GM19099 (cell line): ENCODE data around the gene MUC2.

ENCODE experiments used
- POLR2A ChIP-seq: IDR thresholded peaks from 3 replicates; pipeline ENCODE4 v1.6.1; 2011; ENCODE audit warnings: low read depth; ENCODE audit not compliant: insufficient read length; ENCODE audit errors: extremely low read depth

MUC2 gene

DNA sequence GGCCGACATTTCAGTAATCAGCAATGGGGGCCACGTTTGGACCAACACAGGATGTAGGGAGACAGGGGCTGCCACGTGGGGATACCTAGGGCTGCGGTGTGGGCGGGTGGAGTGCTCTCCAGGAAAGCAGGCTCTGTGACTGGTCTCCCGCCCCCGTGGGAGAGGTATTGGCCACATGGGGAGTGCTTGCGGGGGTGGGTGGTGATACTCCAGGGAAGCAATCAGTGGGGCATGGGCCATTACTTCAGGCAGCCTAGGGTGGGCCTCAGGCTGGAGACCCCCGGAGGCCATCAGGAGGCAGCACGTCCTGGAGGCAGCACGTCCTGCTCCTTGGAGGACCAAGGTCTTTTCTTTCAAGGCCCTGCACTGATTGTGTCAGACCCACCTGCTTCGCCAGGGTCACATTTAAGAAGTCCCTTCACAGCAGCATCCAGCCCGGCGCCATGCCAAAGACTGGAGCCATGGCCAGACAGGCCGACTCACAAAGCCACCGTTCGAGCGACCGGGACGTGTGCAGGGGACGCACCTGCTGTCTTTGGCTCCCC, 3.0 kb upstream of the MUC2 start:
- TF ChIP-seq POLR2A: no peak

DNA sequence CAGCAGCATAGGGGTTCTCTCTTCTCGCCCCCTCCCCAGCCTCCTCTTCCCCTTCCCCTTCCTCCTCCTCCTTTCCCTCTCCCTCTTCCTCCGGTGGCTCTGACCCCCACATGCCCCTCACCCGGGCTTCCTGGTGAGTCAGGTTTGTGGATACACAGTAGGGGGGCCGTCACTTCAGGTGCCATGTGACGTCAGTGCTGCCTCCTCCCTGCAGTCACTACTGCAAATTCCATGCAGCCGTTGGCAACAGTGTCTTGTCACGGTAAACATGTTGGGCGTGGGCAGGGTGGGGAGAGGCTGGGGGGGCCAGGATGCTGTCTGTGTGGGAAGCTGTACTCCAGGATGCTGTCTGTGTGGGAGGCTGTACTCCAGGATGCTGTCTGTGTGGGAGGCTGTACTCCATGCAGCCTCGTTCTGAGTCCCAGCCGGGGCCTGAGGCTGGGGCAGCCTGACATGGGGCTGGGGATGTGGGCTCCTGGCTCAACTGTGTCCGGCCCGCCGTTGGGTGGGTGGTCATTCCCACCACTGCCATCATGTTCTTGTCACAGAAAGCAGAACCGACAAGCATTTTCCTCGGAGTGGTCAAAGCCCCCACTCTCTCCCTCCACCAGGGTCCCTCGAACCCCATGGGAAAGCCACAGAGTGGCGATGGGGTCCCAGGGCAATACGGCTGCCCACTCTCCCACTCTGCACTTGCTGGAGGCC, 2.4 kb upstream of the MUC2 start:
- TF ChIP-seq POLR2A: no peak

DNA sequence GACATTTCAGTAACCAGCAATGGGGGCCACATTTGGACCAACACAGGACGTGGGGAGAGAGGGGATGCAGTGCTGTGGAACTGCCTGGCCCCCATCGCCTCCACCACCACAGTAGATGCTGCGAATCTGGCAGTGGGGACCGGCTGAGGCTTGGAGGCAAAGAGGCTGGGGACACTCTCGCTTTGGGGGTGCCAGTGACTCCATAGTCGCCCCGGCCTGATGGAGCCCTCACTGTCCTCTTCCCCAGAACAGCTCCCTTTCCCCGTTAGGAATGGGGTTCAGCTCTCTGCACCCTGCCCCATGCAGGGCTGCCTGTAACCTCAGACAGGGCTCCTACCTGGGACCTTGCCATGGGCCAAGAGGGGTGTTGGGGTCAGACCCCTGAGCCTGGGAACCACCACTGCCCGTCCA, 1.8 kb upstream of the MUC2 start:
- no peak for TF ChIP-seq POLR2A

DNA sequence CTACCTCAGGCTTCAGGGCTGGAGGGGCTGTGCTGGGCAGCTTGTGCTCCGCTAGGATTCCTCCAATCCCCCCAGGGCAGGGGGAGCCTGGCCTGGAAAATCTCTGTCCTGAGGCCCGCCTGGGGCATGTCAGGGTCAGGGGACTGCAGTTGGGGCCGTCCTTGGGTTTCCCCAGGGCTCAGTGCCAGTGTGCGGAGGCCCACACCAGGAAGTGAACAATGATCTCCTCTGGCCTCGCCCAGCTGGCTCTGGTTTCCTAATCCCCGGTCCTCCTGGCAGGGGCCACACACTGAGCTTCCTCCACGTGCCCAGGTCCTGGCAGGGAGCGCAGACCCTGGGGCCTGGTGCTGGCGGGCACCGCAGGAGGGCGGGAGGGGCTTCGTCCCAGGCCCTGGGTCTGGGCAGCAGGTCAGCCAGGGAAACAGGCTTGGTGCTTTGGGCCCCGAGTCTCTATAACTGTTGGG, 1.4 kb upstream of the MUC2 start:
- no peak for TF ChIP-seq POLR2A

DNA sequence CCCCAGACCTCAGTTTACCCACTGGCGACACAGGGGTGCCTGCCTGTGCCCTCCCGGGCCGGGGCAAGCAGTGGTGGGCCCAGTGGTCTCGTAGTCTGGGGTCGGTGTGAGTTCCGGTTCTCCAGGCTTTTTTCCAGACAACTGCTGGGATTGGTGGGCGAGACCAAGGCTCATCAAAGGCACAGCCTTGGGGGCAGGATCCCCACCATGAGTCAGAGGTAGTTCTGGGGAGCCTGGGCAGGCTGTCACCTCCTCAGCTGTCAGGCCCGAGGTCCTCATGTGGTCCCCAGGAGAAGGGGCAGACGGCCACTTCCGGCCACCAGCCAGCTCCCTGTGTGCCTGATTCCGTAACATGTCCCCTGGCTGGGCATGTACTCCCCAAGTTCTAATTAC, 827 bp upstream of the MUC2 start:
- no peak for TF ChIP-seq POLR2A

DNA sequence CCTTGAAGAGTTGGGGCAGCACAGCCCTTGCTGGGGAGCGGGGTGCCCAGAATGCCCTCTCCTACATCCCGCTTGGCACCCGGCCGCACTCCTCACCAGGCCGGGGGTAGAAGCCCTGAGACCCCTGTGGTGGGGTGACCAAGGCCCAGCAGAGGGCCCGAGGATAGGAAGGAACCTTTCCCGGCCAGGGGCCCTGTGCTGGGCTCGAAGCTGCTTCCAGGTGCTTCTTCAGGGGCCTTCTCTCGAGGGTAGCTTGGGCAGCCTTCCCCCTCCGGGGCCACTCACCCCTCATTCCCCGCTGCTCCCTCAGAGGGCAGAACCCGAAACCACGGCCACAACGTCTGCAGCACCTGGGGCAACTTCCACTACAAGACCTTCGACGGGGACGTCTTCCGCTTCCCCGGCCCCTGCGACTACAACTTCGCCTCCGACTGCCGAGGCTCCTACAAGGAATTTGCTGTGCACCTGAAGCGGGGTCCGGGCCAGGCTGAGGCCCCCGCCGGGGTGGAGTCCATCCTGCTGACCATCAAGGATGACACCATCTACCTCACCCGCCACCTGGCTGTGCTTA, 752 bp downstream of the MUC2 start:
- no peak for TF ChIP-seq POLR2A

DNA sequence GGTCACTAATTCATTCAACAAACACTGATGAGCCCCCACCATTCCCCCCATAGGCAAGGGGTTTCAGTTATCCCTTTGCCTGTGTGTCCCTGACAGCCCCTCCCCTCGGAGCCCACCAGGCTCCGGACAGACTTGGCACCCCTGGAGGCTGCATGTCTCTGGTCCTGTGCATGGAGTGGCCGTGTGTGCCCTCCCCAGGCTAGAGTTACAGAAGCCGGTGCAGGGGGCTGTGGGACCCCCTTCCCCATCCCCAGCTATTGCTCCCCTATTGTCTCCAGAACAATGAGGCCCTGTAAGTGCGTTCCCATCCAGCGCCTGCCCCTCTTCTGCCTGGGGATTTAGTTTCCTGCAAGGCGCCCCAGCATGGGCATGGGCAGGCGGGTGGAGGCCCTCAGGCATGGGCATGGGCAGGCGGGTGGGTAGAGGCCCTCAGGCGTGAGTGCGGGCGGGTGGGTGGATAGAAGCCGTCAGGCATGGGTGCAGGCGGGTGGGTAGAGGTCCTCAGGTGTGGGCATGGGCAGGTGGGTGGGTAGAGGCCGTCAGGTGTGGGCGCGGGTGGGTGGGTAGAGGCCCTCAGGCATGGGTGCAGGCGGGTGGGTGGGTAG, 1.5 kb downstream of the MUC2 start:
- TF ChIP-seq POLR2A: no peak

DNA sequence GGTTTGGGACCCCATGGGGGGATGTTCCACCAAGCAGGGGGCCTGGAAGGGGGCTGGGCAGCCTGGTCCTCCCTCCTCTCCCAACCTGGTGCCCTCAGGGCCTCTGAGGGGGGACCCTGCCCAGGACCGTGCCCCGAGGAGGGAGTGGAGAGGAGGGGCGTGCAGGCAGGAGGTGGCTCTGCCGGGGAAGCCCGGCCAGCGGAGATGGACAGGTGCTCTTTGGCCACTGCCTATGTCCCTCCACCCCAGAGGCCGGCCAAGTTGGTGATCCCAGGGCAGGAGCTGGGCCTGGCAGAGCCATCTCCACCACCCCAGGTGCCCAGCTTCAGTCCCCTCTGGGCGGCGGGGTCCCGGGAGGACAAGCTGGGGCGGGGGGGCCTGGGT, 2.4 kb downstream of the MUC2 start:
- TF ChIP-seq POLR2A: no peak

DNA sequence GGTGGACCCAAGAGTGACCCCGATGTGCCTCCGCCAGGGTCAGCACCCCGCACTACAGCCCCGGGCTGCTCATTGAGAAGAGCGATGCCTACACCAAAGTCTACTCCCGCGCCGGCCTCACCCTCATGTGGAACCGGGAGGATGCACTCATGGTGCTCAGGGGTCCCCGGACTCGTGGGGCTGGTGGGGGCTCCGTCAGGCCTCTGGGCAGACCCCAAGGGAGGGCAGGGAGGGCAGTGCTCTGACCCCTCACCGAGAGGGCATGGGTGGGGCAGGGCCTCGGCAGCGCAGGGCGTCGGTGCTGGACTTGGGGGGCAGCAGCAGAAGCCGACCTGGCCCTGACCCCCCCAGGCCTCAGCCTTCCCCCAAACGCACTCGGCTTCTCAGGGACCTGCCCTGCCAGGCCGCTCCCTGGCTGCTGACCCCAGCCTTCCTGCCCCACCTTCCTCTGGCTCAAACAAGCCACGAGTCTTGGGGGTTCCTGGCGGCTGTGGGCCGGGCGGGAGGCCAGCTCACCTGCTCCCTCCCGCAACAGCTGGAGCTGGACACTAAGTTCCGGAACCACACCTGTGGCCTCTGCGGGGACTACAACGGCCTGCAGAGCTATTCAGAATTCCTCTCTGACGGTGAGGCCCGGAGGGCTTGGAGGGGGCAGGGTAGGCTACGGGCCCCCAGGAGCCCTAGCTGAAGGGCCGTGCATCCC, 2.9 kb downstream of the MUC2 start:
- no peak for TF ChIP-seq POLR2A

DNA sequence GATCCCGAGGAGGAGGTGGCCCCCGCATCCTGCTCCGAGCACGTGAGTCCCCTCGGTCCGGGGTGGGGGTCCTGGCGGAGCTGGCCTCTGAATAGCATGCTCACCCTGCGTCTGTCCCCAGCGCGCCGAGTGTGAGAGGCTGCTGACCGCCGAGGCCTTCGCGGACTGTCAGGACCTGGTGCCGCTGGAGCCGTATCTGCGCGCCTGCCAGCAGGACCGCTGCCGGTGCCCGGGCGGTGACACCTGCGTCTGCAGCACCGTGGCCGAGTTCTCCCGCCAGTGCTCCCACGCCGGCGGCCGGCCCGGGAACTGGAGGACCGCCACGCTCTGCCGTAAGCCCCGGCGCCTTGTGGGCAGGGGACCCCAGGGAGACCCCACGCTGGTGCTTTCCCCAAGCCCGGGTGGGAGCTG, 3.5 kb downstream of the MUC2 start:
- TF ChIP-seq POLR2A: no peak

DNA sequence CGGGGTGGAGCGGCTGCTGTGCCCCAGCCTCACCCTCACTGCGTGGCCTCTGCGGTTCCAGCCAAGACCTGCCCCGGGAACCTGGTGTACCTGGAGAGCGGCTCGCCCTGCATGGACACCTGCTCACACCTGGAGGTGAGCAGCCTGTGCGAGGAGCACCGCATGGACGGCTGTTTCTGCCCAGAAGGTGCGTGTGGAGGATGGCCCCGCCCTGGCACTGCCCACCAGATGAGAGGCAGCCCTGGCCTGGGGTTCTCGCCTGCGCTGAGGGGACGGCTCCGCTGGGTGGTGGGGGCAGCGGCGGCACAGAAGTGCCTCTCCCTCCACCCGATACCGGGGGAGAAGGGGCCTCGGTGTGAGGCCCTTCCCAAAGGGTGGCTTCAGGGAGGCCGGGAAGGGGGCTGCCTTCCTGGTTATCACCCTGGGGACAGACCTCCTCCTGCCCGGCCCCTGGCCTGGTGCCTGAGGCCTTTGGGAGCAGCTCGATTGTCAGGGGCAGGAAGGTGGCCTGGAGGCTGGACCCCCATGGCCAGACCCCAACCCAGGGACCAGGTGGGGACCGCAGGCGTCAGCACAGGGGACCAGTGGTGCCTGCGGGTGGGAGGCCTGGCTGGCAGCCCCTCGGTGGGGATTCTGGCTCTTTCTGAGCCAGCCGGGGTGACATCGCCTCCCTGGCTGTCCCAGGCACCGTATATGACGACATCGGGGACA, 7.1 kb downstream of the MUC2 start:
- TF ChIP-seq POLR2A: no peak

DNA sequence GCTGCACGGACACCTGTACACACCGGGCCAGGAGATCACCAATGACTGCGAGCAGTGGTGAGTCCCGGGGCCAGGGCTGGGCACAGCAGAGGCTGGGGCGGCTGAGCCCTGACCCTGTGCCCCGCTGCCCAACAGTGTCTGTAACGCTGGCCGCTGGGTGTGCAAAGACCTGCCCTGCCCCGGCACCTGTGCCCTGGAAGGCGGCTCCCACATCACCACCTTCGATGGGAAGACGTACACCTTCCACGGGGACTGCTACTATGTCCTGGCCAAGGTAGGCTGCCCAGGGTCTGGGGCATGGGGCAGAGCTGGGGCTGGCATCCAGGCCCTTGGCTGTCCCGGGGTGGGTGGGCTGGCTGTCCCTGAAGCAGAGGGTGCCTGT, 7.7 kb downstream of the MUC2 start:
- no peak for TF ChIP-seq POLR2A

DNA sequence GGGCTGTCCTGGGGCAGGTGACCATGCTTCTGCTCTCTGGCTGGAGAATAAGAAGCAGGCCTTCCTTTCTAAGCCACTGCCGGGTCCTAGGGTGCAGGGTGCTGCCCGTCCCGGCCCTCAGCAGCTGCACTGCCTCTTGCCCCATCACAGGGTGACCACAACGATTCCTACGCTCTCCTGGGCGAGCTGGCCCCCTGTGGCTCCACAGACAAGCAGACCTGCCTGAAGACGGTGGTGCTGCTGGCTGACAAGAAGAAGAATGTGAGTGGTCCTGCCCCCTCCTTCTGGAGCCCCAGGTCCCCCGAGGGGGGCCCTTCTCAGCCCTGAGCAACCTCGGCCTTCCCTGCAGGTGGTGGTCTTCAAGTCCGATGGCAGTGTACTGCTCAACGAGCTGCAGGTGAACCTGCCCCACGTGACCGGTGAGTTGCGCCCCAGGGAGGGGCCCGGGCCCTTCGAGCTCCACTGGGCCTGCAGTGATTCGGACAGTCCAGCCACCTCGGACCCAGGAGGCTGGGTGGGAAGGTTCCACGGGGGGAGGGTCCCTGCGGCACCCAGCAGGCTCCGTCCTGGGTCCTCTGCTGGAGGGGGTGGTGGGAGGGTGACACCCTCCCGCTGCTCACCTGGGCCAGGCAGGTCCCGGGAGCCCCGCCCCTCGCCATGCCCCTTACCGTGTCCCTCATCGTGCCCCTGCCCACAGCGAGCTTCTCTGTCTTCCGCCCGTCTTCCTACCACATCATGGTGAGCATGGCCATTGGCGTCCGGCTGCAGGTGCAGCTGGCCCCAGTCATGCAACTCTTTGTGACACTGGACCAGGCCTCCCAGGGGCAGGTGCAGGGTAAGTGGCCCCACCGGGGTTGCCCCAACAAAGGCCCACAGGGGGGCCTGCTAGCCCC, 8.3 kb downstream of the MUC2 start:
- no peak for TF ChIP-seq POLR2A
